Measurements from ENCODE around the gene BABAM1. TPM values are rescaled to one million over a fixed set of nuclear protein-coding genes. Genes with fewer than 3 reads are reported as not detected.

The BABAM1 gene
- total RNA-seq, 2 experiments from 2014 or later = 129 to 131 TPM

DNA sequence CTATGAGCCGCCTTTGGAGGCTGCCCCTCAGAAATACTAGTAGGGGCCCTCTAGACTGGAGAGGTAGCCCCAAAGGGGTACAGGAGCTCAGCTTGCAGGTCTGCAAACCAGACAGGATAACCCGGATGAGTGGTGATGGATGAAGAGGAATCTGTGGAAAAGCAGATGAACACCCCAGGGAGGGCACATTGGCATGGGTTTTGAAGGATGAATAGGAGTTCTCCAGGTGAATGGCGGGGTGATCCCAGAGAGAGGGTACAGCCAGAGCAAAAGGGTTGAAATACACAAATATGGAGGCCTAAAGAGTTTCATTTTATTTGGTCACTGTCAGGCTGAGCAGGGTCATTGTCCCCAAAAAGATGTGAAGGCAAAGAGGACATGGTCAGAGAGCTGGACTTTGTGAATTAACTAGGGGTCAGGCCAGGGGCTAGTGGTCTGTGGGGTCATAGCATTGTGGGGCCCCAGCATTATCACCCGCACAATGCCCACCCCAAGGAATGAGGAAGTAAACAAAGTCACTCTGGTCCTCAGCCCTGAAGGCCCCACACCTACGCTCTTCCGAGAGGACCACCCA lies 26.3 kb upstream of the BABAM1 start:
- CTCF ChIA-PET = interaction anchor here (1.7 kb wide), 1 partner anchor 19 kb away, joined by 5 read pairs; no protein-coding TSS in a partner anchor
- POLR2A ChIA-PET = no interaction called here

DNA sequence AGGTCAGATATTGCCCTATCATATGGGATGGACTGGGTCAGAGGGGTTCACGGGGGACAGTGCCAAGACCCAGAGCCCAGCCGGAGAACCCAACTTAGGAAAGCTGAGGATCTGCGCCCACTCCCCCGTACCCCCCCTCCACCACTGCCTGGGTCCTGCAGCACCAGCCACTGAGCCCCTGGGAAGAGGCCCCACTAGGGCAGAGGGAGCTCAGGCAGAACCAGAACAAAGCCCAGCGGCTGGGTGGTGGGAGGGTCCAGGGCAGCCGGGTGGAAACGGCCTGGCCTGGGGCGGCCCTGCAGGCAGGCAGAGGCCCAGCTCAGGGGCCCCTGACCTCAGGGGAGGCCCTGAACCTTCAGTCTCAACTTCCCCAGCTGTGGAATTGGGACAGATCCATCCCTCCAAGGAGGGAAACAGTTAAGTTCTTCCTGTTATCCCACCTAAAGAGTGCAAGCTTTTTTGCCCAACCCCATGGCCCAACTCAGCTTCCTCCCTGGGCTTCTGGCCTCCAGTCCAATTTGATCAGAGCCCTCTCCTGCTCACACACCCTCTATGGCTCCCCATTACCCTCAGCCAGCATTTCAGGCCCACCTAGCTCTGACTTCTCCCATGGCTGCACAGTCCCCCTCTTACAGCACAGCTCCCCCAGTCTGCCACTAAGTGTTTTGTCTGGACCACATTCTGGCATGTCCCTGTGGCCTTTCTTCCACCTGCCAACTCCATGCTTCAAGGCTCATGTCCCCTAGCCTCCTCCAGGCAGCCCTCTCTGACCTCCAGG lies 24.6 kb upstream of the BABAM1 start:
- ChIA-PET CTCF (interaction anchor here (1.2 to 1.7 kb wide), 2 partner anchors 18 to 176 kb away, joined by 3 to 5 read pairs; no protein-coding TSS in a partner anchor), POLR2A (no interaction called here)

DNA sequence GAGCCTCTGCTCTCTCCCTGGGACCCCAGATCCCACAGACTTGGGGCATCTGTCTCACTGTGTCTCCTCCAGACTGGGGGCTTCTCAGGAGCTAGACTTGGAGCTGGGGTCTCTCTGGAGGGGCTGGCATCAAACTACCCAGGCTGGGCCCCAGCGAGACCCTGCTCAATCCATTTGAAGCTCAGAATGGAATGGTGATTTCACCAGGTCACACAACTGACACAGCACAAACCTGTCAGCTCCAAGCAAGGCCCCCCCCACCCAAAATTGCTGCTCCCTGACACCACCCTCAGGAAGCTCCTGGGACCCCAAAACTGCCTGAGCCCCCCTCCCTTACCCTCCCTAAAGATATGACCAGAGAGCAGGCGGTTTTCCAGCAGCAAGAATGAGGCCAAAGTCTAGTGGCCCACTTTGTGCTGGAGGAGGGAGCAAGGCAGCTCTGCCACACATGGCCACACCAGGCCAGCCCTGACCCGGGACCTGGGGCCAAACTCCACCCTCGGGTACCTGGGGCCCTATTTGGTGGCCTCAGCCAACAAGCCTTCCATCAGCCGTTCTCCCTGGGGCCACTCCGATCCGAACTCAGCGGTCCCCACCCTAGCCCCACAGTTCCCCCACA lies 23.9 kb upstream of the BABAM1 start:
- CTCF ChIA-PET = interaction anchor here (0.7 to 1.2 kb wide), 2 partner anchors 17 to 176 kb away, joined by 3 to 5 read pairs; no protein-coding TSS in a partner anchor

DNA sequence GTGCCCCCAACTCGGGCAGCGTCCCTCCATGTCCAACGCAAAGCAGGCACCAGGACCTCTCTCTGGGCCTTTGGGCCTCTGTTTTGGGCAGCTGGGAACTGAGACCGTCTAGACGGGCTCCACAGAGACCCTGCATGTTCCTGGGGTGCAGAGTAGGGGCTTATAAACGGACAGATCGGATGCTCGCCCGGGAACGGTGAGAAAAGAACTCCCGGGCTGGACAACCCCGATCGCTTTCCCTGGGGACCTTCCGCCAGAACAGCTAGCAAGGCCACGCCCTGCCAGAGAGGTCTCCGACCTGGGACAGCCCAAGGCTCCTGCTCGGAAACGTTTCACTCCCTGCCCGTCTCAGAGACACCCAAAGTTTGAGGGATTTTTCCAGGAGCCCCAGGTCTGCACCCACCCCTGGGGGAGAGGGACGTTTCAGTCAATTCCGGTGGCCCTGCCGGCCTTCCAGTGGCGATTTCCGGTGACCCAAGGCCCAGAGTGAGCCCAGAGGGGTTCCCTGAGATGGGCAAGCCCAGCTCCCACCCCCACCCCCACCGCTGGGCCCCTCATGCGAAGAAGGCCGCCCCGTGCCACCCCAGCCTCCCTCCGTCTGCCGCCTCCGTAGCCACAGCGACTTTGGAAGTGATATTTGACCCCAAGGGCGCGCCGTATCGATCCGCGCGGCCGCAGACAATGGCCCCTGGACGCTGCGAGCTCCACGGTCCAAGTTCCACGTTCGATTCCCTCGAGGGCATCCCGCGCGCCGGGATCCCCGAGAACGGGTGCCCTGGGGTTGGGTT lies 23.2 kb upstream of the BABAM1 start:
- POLR2A ChIA-PET = no interaction called here
- CTCF ChIA-PET = interaction anchor here (0.7 to 1.2 kb wide), 2 partner anchors 16 to 177 kb away, joined by 3 to 5 read pairs; no protein-coding TSS in a partner anchor

More for the DNA sequence above, 23.9 kb upstream of the BABAM1 start:
- POLR2A ChIA-PET = no interaction called here

DNA sequence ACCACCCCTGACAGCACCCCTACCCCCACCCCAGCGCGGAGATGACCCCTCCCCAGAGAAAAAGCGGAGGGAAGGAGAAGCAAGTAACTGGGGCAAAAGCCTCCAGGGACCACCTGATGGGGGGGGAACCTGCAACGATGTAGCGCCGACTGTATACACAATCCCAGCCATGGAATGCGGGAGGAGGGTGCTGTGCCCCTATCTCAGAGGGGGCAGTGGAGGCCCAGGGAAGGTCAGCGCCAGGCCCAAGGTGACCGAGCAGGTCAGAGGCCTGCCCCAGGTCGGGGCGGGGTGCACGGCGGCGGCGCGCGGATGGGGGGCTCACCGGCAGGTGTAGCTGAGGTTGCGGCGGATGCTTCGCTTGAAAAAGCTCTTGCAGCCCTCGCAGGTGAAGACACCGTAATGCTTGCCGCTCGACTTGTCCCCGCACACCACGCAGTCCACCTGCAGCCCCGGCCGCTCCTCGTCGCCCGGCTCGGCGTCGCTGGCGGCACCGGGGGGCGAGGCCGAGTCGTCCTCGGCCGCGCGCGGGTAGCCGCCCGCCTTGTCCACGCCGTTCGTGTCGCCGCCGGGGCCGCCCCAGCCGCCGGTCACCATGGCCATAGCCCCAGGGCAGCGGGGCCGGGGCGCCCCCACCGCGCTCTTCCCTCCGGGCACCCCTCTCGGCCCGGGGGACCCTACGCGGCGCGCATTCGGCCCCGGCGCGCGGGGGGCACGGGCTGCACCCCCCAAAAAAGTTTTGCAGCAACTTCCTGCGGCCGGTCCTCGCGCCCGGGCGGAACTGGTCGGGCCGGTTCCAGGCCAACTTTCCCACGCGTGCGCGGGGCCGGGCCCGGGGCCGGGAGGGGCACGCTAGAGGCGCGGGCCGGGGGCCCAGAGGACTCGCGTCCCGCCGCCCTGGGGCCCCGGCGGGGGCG lies 22.4 kb upstream of the BABAM1 start:
- ChIA-PET CTCF (no interaction called here), POLR2A (no interaction called here)

DNA sequence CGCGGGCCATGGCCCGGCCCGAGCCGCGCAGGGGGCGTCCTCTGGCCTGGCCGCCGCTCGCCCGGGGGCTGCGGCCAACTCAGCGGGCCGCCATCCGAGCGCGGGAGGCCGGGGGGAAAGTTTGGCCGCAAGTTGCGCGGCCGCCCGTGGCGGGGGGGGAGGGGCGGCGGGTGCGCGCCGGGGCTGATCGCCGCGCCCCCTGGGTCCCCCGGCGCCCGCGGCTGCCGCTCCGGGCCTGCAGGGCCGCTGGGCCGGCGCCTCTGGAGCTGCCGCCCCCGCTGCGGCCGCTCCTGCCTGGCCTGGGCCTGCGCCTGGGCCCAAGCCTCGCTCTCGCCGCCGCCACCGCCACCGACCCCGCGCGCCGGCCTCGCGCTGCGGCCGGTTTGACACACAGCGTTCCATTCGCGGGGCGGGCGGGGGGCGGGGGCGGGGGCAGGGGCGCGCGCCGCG lies 21.7 kb upstream of the BABAM1 start, which contains the start of gene NR2F6:
TSS of gene NR2F6 (minus strand) at position 385 of the 450 bp plus-strand sequence. CDS start 699 bp downstream, outside the sequence.
- POLR2A ChIA-PET = no interaction called here
- CTCF ChIA-PET = no interaction called here

DNA sequence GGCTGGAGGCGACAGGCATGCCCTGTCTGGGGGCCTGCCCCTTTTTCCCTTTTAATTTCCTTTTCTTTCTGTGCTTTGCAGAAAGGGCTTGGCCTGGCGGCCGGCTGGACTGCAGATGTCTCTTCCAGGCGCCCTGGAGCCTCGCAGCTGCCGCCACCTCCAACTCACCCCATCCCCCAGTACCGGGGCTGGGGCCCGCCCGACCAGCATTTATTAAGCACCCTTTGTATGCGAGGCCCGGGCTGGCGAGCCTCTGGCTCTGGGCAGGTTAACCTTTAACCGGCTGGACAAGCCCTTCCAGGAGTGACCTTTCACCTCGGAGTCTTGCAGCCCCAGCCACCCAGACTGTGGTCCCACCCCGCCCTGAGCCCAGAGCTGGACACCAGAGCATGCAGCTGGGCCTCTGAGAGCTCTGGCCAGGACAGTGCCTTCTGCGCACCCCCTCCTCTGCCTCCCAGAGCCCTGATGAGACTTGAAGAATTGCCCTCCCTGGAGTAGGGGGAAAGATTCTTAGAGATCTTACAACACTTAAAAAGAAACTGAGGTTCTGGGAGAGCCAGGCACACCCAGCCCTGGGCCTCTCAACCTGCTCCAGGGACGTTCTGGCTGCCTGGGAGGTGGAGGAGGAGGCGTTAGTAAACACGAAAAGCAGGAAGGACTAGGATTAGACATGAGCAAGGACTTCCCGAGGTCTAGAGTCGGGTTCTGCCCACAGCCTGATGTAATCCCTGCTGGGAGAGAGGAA lies 20.4 kb upstream of the BABAM1 start:
- ChIA-PET POLR2A (no interaction called here), CTCF (no interaction called here)

DNA sequence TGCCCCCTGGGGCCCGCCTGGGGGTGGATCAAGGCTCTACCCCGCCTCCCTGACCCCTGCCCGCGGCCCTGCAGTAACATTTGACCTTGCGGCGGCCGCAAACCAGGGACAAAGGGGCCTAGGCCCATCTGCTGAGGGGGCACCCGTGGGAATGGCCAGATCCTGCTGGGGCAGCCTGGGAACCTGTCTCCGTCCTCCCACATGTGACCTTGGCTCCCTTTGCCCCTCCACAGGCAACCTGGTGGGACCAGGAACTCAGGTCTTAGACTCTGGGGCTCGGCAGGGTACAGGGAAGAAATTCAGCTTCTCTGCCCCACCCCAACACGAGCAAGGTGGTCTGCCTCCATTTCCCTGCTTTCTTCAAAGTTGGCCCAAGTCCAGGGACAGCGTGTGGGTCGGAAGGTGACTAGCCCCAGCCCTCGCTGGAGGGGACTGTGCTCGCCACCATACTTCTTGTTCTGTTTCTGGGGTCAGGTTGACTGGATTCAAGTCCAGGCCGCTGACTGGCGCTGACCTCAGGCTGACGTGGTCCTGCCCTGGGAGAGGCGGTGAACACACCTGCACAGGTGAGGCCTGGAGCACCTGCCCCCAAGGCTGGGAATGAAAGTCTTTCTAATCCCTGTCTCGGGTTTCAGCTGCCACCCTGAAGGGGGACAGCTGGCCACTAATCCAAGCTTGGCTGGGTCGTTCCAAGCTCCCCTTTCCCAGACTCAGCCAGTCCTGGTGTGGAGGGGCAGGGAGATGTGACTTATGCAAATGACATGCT lies 19.0 kb upstream of the BABAM1 start:
- CTCF ChIA-PET = interaction anchor here (0.6 to 1.8 kb wide), 3 partner anchors 12 to 38 kb away, joined by 3 to 6 read pairs (median 4); no protein-coding TSS in a partner anchor
- POLR2A ChIA-PET = no interaction called here

DNA sequence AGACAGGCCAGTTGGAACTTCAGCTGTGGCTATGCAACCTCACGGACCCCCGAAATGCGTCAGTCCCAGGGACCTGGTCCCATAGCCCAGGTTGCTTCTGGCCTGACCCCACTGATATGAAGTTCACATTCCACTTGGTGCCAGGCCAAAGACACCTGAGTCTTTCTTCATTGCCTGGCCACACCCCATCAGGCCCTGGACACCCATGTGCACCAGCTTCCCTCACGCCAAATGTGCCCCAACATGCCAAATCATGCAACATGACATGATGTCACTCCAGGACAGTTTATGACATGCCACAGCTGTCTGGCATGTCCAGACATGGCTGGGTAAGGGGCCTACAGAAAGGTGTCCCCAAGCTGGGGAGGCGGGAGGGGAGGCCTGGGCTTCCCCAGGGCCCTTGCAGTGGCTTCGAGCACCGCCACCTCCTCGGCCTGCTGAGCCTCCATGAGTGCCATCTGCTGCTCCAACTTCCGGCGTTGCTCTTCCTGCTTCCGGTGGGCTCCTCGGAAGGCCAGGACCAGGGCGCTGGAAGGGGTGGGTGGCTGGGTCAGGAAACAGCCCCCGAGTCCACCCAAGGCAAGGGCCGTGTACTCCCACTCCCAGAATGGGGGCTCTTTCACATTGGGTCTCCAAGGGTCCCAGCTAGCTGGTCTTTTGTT lies 17.2 kb upstream of the BABAM1 start:
- CTCF ChIA-PET = interaction anchor here (0.6 to 1.8 kb wide), 2 partner anchors 10 to 478 kb away, joined by 5 to 6 read pairs; no protein-coding TSS in a partner anchor
- POLR2A ChIA-PET = no interaction called here

DNA sequence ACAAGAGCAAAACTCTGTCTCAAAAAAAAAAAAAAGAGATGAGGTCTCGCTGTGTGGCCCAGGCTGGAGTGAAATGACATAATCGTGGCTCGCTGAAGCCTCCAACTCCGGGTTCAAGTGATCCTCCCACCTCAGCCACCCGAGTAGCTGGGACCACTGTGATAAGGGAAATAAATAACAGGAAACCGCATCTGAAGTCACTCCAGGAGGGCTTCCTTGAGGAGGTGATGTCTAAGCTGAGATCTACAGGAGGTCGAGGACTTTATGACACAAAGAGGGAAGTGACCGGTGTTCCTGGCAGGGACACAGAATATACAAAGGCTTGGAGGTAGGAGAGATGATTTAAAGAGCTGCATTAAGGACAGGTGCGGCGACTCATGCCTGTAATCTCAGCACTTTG lies 12.6 kb upstream of the BABAM1 start:
- POLR2A ChIA-PET = no interaction called here
- CTCF ChIA-PET = interaction anchor here (1.3 kb wide), 1 partner anchor 10 kb away, joined by 4 read pairs; the partner anchor contains the start of gene USHBP1

DNA sequence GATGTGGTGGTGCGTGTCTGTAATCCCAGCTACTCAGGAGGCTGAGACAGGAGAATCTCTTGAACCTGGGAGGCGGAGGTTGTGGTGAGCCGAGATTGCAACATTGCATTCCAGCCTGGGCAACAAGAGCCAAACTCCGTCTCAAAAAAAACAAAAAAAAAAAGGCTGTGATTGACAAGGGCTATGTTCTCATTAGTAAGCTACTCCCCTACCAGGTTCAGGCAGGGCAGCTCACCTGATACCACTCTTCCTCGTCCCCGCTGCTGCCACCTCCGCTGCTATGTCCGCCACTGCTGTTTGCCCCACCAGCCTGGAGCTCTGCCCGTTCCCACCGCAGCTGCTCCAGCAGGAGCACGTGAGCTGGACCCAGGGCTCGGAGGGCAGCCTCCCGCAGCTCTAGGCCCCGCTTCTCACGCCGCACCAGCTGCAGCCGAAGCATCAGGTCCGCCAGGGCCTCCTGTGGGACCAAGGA lies 12.1 kb upstream of the BABAM1 start:
- ChIA-PET CTCF (interaction anchor here (1.3 kb wide), 1 partner anchor 10 kb away, joined by 4 read pairs; the partner anchor contains the start of gene USHBP1), POLR2A (no interaction called here)

DNA sequence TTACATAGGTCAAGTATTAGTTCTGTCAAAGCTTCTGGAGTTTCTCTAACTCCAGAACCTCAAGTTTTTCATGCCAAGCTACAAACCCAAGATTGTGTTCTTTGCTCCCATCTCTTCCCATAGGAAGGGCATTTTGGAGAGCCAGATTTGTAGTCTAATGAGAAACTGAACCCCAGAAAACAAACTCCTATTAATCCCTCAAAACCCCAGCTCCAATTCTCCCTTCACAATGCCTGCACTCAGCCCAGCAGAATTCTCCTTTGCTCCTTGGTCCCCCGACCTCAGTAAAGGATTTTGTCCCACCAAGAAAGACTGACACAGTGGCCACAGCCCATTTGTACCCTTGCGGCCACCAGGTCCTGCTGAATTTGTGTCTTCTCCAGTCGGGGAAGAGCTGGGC lies 11.1 kb upstream of the BABAM1 start:
- POLR2A ChIA-PET = no interaction called here
- CTCF ChIA-PET = no interaction called here

DNA sequence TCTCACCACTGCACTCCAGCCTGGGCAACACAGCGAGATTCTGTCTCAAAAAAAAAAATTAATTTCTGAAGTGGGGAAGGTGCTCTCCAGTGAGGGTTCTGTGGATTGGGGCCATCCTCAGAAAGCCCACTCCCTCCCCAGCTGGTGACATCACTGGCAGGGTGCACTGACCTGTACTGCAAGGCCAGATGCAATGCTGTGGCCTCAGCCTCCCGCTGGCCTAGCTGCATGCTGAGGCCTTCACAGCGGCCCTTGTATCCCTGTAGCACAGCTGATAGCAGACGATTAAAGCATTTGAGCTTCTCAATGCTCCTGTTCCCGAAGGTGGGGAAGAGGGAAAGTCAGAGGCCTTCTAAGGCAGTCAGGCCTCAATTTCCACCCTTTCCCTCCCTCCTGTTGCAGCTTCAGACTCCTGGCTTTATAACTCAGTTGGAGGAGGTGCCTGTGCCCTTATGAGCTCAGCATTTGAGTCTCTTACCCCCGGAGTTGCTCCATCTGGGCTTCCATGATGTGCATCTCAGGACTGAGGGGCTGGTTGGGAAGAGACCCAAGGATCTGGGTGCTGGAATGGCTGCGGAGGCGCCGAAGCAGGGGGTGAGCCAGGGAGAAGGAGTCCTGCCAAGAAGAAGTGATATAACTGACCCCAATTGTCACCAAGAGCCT lies 8.0 kb upstream of the BABAM1 start:
- CTCF ChIA-PET = interaction anchor here (0.6 to 2.1 kb wide), 8 partner anchors 10 to 807 kb away, joined by 3 to 10 read pairs (median 4); partner anchors contain the start of gene ANKLE1
- POLR2A ChIA-PET = interaction anchor here (0.6 to 0.7 kb wide), 2 partner anchors 53 to 593 kb away, joined by 4 read pairs; no protein-coding TSS in a partner anchor

DNA sequence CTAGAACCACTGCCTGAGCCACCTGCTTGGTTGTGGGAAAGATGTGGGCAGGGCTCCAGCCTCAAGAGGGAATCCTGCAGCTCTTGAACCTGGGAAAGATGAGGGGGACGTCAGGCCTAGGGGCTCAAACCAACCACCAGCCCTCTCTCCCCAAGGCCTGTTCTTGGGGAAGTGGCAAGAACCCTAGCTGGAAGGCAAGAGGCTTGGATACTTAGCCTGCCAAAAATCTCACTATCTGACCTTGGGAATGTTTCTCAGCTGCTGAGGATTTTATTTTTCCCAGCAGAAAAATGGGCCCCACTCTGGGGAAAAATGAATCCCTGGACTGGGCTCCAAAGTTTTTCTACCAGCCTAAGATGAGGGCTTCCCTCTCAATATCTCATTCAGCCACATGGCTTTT lies 7.3 kb upstream of the BABAM1 start:
- POLR2A ChIA-PET = no interaction called here

DNA sequence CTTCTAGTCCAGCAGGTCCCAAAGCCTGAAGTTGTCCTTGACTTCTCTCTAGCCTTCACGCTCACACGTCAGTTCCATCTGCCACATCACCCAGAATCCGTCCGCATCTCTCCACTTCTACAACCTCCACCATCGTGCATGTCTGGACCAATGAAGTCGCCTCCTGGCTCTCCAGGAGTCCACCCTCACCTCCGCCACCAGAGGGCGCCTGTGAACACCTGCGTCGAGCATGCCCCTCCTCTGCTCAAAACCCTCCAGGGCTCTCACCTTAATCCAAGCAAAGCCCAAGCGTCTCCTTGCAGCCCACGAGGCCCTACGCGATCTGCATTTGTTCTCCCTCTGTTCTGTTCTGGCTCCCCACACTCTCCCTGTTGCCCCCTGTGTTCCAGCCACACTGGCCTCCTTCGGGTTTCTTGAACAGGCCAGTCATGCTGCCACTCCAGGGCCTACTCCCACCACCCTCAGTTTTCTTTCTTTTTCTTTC lies 6.4 kb upstream of the BABAM1 start:
- POLR2A ChIA-PET = interaction anchor here (0.7 kb wide), 1 partner anchor 75 kb away, joined by 5 read pairs; no protein-coding TSS in a partner anchor
- CTCF ChIA-PET = interaction anchor here (0.6 to 4.6 kb wide), 14 partner anchors 12 to 481 kb away, joined by 3 to 31 read pairs (median 4); partner anchors contain the start of gene ANKLE1

More for the DNA sequence above, 7.3 kb upstream of the BABAM1 start:
- CTCF ChIA-PET = interaction anchor here (0.6 to 4.6 kb wide), 14 partner anchors 11 to 808 kb away, joined by 3 to 31 read pairs (median 4); partner anchors contain the start of gene ANKLE1
